Measurements from ENCODE around the gene CCDC30.

CCDC30 gene

DNA sequence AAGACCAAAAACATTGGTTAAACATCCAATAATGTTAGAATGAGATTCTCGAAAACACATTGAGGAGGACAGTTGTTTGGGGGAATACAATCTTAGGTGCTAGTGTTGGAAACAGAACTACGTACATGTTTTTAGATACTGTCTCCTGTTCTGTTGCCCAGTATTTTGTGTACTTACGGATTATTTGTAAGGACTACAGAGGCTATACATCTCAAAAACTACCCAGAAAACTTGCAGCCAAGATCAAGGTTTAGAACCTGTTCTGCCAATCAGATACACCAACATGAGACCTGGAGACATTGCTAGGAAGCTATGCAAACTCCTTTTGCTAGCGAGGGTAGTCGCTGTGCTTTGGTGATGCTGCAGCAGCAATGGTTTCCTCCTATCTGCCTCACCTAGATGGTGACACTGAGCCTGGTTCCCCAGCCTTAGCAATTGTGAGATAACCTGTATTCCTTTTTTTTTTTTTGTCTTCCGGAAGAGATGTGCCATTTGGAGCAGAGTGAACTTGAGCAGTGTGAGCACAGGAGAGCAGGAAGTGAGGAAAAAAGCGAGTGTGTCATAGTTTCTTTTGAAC is 240.9 kb downstream of the CCDC30 start:
- Histone ChIP-seq H3K27me3 (no peaks in the 10 kb centered on the region), H3K4me3 (no peak overlapping the region), H3K27ac (no peak overlapping the region), H3K4me1 (no peaks in the 10 kb centered on the region), H3K9me3 (no peaks in the 10 kb centered on the region), H3K36me3 (peaks cover 80 to 97% (median 83%) of the 10 kb centered on the region in 3 donors)
- intact Hi-C loops (cut with DNase I; ENCODE audit: low total_unique reads): no loop called here
- DNase-seq: no peak
- TF ChIP-seq, protein P1, sequence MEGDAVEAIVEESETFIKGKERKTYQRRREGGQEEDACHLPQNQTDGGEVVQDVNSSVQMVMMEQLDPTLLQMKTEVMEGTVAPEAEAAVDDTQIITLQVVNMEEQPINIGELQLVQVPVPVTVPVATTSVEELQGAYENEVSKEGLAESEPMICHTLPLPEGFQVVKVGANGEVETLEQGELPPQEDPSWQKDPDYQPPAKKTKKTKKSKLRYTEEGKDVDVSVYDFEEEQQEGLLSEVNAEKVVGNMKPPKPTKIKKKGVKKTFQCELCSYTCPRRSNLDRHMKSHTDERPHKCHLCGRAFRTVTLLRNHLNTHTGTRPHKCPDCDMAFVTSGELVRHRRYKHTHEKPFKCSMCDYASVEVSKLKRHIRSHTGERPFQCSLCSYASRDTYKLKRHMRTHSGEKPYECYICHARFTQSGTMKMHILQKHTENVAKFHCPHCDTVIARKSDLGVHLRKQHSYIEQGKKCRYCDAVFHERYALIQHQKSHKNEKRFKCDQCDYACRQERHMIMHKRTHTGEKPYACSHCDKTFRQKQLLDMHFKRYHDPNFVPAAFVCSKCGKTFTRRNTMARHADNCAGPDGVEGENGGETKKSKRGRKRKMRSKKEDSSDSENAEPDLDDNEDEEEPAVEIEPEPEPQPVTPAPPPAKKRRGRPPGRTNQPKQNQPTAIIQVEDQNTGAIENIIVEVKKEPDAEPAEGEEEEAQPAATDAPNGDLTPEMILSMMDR (IDR thresholded peaks at IDR 0.05): no peak

Data from tibial artery (tissue), 4 donors.